Measurements from ENCODE around the gene DNAJB2. TPM values are rescaled to one million over a fixed set of nuclear protein-coding genes. Genes with fewer than 3 reads are reported as not detected.

DNAJB2 gene
- 25.6 and 31.0 TPM in 2 replicates for polyA plus RNA-seq (2011; rRNA removed)
- 36.0 and 37.7 TPM in 2 replicates for polyA plus RNA-seq (2012; cell fraction: cytosol; rRNA removed)
- polyA plus RNA-seq (2012; cell fraction: nucleus; rRNA removed), result 83.7 and 97.0 TPM in 2 replicates
- polyA plus RNA-seq (2017; fragmentation: RNase III; extraction: RNeasy Plus Mini Kit Qiagen cat#74134 plus additional on column Dnase treatment), result 37.5 to 55.5 TPM (median 53.7 TPM) in 3 replicates
- polyA minus RNA-seq (2011; rRNA and poly(A)+ RNA removed), result 54.2 and 76.6 TPM in 2 replicates

DNA sequence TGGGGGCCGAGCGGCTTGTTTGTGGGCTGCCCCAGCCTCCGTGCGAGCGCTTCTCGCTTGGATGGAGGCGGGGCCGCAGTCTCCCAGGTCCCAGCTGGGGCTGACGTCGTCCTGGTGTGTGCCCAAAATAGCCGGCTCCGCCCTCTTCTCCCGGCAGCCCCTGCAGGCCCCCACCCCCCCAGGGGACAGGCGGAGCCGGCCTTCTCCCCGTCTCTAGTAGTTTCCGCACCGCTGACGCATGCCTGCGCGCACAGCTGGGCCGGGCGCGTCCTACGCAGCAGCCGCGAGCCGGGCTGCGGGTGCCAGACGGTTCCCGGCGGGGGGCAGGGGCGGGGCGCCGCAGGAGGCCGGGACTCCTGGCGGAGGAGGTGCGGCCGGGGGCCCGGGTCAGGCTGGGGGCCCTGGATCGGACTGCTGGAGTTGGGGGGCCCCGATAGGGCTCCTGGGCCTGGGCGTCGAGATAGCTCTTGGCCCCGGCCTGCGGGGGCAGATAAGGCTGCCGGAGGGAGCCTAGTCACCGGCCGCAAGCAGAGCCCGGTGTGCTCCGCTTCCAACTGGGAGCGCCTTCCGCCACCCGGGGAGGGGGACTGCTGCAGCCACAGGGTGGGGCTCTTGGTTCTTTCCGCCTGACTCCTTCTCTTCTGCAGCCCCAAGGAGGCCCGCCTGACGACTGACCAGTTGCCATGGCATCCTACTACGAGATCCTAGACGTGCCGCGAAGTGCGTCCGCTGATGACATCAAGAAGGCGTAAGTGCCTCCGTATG, at the start of gene DNAJB2:
Gene DNAJB2 (plus strand): TSS at position 216 of the 765 bp plus-strand sequence. CDS start 468 bp downstream, at position 684.
- DNase-seq (ENCODE audit: low read depth in 1 of 2, low spot score in 1 of 2) (peak; percentile 97), ATAC-seq (peak; percentile 74 to 85), FAIRE-seq (no peak)
- H3K4me3 ChIP-seq, result peak within 1 kb of the TSS; percentile 66
- H3K9me3 ChIP-seq, result no peaks in the 10 kb centered on the region
- 2% methylated on average over 28 of the region's 65 CpGs for WGBS (ENCODE audit: missing lambda C conversion rate)
- H3K4me2 ChIP-seq, result peak within 1 kb of the TSS; percentile 95
- H3K27ac ChIP-seq, result peak within 1 kb of the TSS; percentile 96 to 99
- ChIA-PET CTCF (interaction anchor here (0.6 to 16.2 kb wide), 19 partner anchors 7 to 267 kb away, joined by 3 to 540 read pairs (median 5); partner anchors contain the start of genes ABCB6, ANKZF1, CNPPD1 and GLB1L), POLR2A (interaction anchor here (0.5 to 3.0 kb wide), 14 partner anchors 12 to 103 kb away, joined by 3 to 51 read pairs (median 6); partner anchors contain the start of genes ABCB6, ANKZF1, ATG9A and CNPPD1)
- TF ChIP-seq SMC3 (IDR thresholded peaks at IDR 0.05) (peak; percentile 36; the same call in 2 of the 3 replicates), RAD21 (conservative IDR thresholded peaks at IDR 0.05 in 1 of 2, IDR thresholded peaks at IDR 0.05 in 1 of 2) (peak; percentile 17 to 30; a peak in 1 of 5 replicates), ZFP36 (IDR thresholded peaks at IDR 0.05; ENCODE audit: borderline replicate concordance, partially characterized antibody) (no peak), POLR2A (IDR thresholded peaks at IDR 0.05; ENCODE audit: low read length) (peak; percentile 52), JUN (IDR thresholded peaks at IDR 0.05) (peak; percentile 85 to 95; a peak in 4 of 5 replicates), PHF8 (IDR thresholded peaks at IDR 0.05; ENCODE audit: borderline replicate concordance, low read depth) (peak; percentile 80), EP300 (IDR thresholded peaks at IDR 0.05) (peak; percentile 29 to 75; a peak in 1 of 5 replicates), HMGXB4 (CRISPR knock-in tag; IDR thresholded peaks at IDR 0.05; ENCODE audit: borderline replicate concordance) (no peak), GATA3 (IDR thresholded peaks at IDR 0.05; ENCODE audit: borderline replicate concordance) (peak; percentile 66; the same call in 1 of the 2 replicates), CHD2 (IDR thresholded peaks at IDR 0.05; ENCODE audit: low read length, partially characterized antibody) (no peak), RARB (CRISPR knock-in tag; IDR thresholded peaks at IDR 0.05) (no peak), FOSL2 (IDR thresholded peaks at IDR 0.05) (peak; percentile 75; the same call in 1 of the 2 replicates), FOSL2 (CRISPR knock-in tag; IDR thresholded peaks at IDR 0.05) (peak; percentile 81), ATOH8 (CRISPR knock-in tag; IDR thresholded peaks at IDR 0.05; ENCODE audit: low read depth) (peak; percentile 77), EHF (CRISPR knock-in tag; IDR thresholded peaks at IDR 0.05) (no peak), JUNB (IDR thresholded peaks at IDR 0.05) (peak; percentile 22; the same call in 1 of the 2 replicates), HOXB5 (CRISPR knock-in tag; IDR thresholded peaks at IDR 0.05) (no peak), CTCF (IDR thresholded peaks at IDR 0.05) (0 out of 3 replicates have a peak, but pooled peaks have one; percentile 17), MYC (IDR thresholded peaks at IDR 0.05; ENCODE audit: borderline replicate concordance, low read length) (peak; percentile 30; the same call in 1 of the 2 replicates)
- TF ChIP-seq, protein P1, sequence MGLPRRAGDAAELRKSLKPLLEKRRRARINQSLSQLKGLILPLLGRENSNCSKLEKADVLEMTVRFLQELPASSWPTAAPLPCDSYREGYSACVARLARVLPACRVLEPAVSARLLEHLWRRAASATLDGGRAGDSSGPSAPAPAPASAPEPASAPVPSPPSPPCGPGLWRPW (IDR thresholded peaks at IDR 0.05), result no peak
- TF ChIP-seq, protein P2, sequence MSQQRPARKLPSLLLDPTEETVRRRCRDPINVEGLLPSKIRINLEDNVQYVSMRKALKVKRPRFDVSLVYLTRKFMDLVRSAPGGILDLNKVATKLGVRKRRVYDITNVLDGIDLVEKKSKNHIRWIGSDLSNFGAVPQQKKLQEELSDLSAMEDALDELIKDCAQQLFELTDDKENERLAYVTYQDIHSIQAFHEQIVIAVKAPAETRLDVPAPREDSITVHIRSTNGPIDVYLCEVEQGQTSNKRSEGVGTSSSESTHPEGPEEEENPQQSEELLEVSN (IDR thresholded peaks at IDR 0.05; ENCODE audit: borderline replicate concordance, low read depth), result 0 out of 2 replicates have a peak, but pooled peaks have one; percentile 28
- TF ChIP-seq, protein P3, sequence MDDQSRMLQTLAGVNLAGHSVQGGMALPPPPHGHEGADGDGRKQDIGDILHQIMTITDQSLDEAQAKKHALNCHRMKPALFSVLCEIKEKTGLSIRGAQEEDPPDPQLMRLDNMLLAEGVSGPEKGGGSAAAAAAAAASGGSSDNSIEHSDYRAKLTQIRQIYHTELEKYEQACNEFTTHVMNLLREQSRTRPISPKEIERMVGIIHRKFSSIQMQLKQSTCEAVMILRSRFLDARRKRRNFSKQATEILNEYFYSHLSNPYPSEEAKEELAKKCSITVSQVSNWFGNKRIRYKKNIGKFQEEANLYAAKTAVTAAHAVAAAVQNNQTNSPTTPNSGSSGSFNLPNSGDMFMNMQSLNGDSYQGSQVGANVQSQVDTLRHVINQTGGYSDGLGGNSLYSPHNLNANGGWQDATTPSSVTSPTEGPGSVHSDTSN (IDR thresholded peaks at IDR 0.05), result peak; percentile 81; the same call in 1 of the 2 replicates
- TF ChIP-seq, protein P4, sequence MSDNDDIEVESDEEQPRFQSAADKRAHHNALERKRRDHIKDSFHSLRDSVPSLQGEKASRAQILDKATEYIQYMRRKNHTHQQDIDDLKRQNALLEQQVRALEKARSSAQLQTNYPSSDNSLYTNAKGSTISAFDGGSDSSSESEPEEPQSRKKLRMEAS (IDR thresholded peaks at IDR 0.05), result peak; percentile 85
- H3K4me1 ChIP-seq, result peaks cover 54% of the 10 kb centered on the region

Measured in A549 (cell line).